Stimulated activated CD4-positive, alpha-beta T cell treated with anti-CD3 and anti-CD28 coated beads, TNF-alpha, amount 100 ng/mL, for 24 hours (primary cell): Measurements from ENCODE around the gene C10orf105.

ENCODE experiments used
- DNase-seq, 3 experiments: peaks; one replicate each; pipeline ENCODE4 v3.0.0-alpha.2; 2020; ENCODE audit warnings: low read depth in 3 of 3

Gene C10orf105

GRCh38 chr10:71716426-71716825, 3.2 kb downstream of the C10orf105 start:
- DNase-seq = no peak

GRCh38 chr10:71715860-71716259, 3.7 kb downstream of the C10orf105 start:
- DNase-seq = no peak

- no peak for DNase-seq
Measured at GRCh38 chr10:71715026-71715425, 4.6 kb downstream of the C10orf105 start.

GRCh38 chr10:71714592-71714991, 5.0 kb downstream of the C10orf105 start:
- DNase-seq = no peak

- no peak for DNase-seq
Measured at GRCh38 chr10:71714031-71714410, 5.6 kb downstream of the C10orf105 start.

- DNase-seq = peak in 1 of 3 experiments; percentile 47
Measured at GRCh38 chr10:71713135-71714030, 6.2 kb downstream of the C10orf105 start.

- peak in 1 of 3 experiments; percentile 26 for DNase-seq
Measured at GRCh38 chr10:71712572-71713134, 6.9 kb downstream of the C10orf105 start.

- no peak for DNase-seq
Measured at GRCh38 chr10:71712170-71712569, 7.4 kb downstream of the C10orf105 start.

- DNase-seq = no peak
Measured at GRCh38 chr10:71711052-71711623, 8.4 kb downstream of the C10orf105 start.

GRCh38 chr10:71710519-71710918, 9.1 kb downstream of the C10orf105 start:
- DNase-seq = no peak

GRCh38 chr10:71708897-71709882, 10.4 kb downstream of the C10orf105 start:
- no peak for DNase-seq

GRCh38 chr10:71708301-71708703, 11.3 kb downstream of the C10orf105 start:
- peak; percentile 46 to 65 (median 53) for DNase-seq

GRCh38 chr10:71707240-71707789, 12.3 kb downstream of the C10orf105 start:
- DNase-seq = no peak

- no peak for DNase-seq
Measured at GRCh38 chr10:71706216-71707121, 13.1 kb downstream of the C10orf105 start.

- DNase-seq = no peak
Measured at GRCh38 chr10:71705582-71705981, 14.0 kb downstream of the C10orf105 start.

GRCh38 chr10:71704816-71705215, 14.8 kb downstream of the C10orf105 start:
- DNase-seq = no peak

GRCh38 chr10:71703577-71703976, 16.0 kb downstream of the C10orf105 start:
- no peak for DNase-seq

- no peak for DNase-seq
Measured at GRCh38 chr10:71701496-71702132, 18.0 kb downstream of the C10orf105 start.

- no peak for DNase-seq
Measured at GRCh38 chr10:71700731-71701368, 18.7 kb downstream of the C10orf105 start.
